ENCODE results near the gene EPB41L2. TPM values are rescaled to one million over a fixed set of nuclear protein-coding genes. Genes with fewer than 3 reads are reported as not detected.

EPB41L2 gene
- total and polyA plus RNA-seq, 2 experiments from 2014 or later: 76.2 to 91.7 TPM

DNA sequence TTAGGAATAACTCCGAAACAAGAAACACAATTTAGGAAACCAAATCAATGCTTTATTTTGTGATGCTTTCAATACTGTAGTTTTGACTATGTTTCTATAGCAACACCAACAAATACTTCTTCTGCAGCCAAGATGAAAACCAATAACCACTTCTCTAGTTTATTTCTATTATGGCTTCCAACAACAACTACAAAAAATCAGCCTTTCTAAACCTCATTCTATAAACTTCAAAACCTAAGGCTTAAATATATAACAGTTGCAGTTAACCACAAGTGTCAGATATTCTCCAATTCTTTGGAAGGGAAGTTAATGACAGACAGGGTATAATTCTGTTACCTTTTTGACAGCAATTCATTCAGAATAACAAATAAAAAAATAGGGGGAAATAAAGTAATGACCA is 80.9 kb downstream of the EPB41L2 start (continued):
- TF ChIP-seq REST (IDR thresholded peaks at IDR 0.05; ENCODE audit: unreplicated experiment) (no peak), ETS1 (IDR thresholded peaks at IDR 0.05) (no peak), ZNF331 (CRISPR knock-in tag; IDR thresholded peaks at IDR 0.05; ENCODE audit: low read depth) (no peak), EZH2 (IDR thresholded peaks at IDR 0.05; ENCODE audit: low read depth, unreplicated experiment) (no peak), ZNF114 (CRISPR knock-in tag; IDR thresholded peaks at IDR 0.05) (no peak), POLR2AphosphoS5 (IDR thresholded peaks at IDR 0.05; ENCODE audit: low read depth) (no peak)
- TF ChIP-seq, protein P1, sequence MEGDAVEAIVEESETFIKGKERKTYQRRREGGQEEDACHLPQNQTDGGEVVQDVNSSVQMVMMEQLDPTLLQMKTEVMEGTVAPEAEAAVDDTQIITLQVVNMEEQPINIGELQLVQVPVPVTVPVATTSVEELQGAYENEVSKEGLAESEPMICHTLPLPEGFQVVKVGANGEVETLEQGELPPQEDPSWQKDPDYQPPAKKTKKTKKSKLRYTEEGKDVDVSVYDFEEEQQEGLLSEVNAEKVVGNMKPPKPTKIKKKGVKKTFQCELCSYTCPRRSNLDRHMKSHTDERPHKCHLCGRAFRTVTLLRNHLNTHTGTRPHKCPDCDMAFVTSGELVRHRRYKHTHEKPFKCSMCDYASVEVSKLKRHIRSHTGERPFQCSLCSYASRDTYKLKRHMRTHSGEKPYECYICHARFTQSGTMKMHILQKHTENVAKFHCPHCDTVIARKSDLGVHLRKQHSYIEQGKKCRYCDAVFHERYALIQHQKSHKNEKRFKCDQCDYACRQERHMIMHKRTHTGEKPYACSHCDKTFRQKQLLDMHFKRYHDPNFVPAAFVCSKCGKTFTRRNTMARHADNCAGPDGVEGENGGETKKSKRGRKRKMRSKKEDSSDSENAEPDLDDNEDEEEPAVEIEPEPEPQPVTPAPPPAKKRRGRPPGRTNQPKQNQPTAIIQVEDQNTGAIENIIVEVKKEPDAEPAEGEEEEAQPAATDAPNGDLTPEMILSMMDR (conservative IDR thresholded peaks at IDR 0.05; ENCODE audit: low read depth in 2 of 2): no peak

GRCh38 chr6:130981409-130981808 is 81.6 kb downstream of the EPB41L2 start:
- H3K4me1 ChIP-seq (ENCODE audit: insufficient read depth): peaks cover 8% of the 10 kb centered on the region; the same call in 1 of the 2 replicates
- TF ChIP-seq ZNF462 (CRISPR knock-in tag; IDR thresholded peaks at IDR 0.05) (no peak), NANOG (IDR thresholded peaks at IDR 0.05; ENCODE audit: borderline replicate concordance) (no peak), EZH2 (IDR thresholded peaks at IDR 0.05; ENCODE audit: low read depth, unreplicated experiment) (no peak), STAT1 (IDR thresholded peaks at IDR 0.05; ENCODE audit: unreplicated experiment) (no peak), ZNF114 (CRISPR knock-in tag; IDR thresholded peaks at IDR 0.05) (no peak)
- no peak overlapping the region for H3K4me2 ChIP-seq
- no peak overlapping the region for H3K4me3 Mint-ChIP-seq
- no peak for ATAC-seq
- no peak overlapping the region for H3K27ac Mint-ChIP-seq
- no peak for DNase-seq (ENCODE audit: low spot score)
- H3F3A ChIP-seq (replicated peaks; ENCODE audit: low read depth): no peaks in the 10 kb centered on the region
- H3K9me3 Mint-ChIP-seq: peaks cover 18% of the 10 kb centered on the region
- H3K79me2 ChIP-seq (replicated peaks; ENCODE audit: insufficient read depth): peaks cover 49% of the 10 kb centered on the region
- peaks cover 16% of the 10 kb centered on the region for H3K4me1 Mint-ChIP-seq
- H3K27ac ChIP-seq (ENCODE audit: low read depth): no peak overlapping the region
- no peaks in the 10 kb centered on the region for H3K27me3 Mint-ChIP-seq (ENCODE audit: insufficient read depth, low read depth, poor library complexity)
- no peaks in the 10 kb centered on the region for H3K9me2 ChIP-seq (ENCODE audit: insufficient read depth)
- H3K36me3 Mint-ChIP-seq (ENCODE audit: low read depth): peaks cover 19% of the 10 kb centered on the region
- H2AFZ ChIP-seq: no peak overlapping the region
- no peak overlapping the region for H3K4me3 ChIP-seq
- no peaks in the 10 kb centered on the region; the same call in 1 of the 2 replicates for H4K20me1 ChIP-seq (replicated peaks; ENCODE audit: insufficient read depth)
- H3K36me3 ChIP-seq (ENCODE audit: insufficient read depth): peaks cover 8% of the 10 kb centered on the region; the same call in 1 of the 2 replicates
- H3K27me3 ChIP-seq (ENCODE audit: insufficient read depth): no peaks in the 10 kb centered on the region

All from GM23338 (cell line).